SK-N-SH treated with all-trans-retinoic acid at 6 μM for 48 hours (cell line): Measurements from ENCODE around the gene CD83.

ENCODE experiments used
- ATAC-seq: fragments of 200-7000 bp; cut with Tn5 transposase; 3 replicates; pipeline ENCODE4 v1.9.1; 2020; ENCODE audit warnings: mild to moderate bottlenecking, moderate library complexity
- ARNTL ChIP-seq: fragments of 450-650 bp; formaldehyde crosslinking; IDR thresholded peaks from 2 replicates; pipeline ENCODE4 v1.5.0; 2020; ENCODE audit warnings: low read depth, mild to moderate bottlenecking, moderate library complexity, borderline replicate concordance
- BACH2 ChIP-seq: fragments of 250-450 bp; sonication (Bioruptor Pico); IDR thresholded peaks from 2 replicates; pipeline ENCODE4 v1.9.0; 2021; ENCODE audit warnings: mild to moderate bottlenecking, borderline replicate concordance
- CSDC2 ChIP-seq: fragments of 250-450 bp; sonication (Bioruptor Pico); IDR thresholded peaks from 2 replicates; pipeline ENCODE4 v1.5.0; 2020; ENCODE audit warnings: mild to moderate bottlenecking, moderate library complexity
- ESRRG ChIP-seq: fragments of 250-450 bp; sonication (Bioruptor Pico); IDR thresholded peaks from 2 replicates; pipeline ENCODE4 v1.6.1; 2021; ENCODE audit warnings: mild to moderate bottlenecking
- GLIS3 ChIP-seq: fragments of 250-450 bp; sonication (Bioruptor Pico); IDR thresholded peaks from 2 replicates; pipeline ENCODE4 v1.5.0; 2020; ENCODE audit warnings: mild to moderate bottlenecking, moderate library complexity
- ISL1 ChIP-seq: fragments of 250-450 bp; sonication (Bioruptor Pico); IDR thresholded peaks from 2 replicates; pipeline ENCODE4 v2.1.2; 2022; ENCODE audit warnings: mild to moderate bottlenecking, moderate library complexity
- OSR1 ChIP-seq: fragments of 250-450 bp; sonication (Bioruptor Pico); IDR thresholded peaks from 2 replicates; pipeline ENCODE4 v1.8.0; 2022; ENCODE audit warnings: moderate library complexity, mild to moderate bottlenecking, inconsistent platforms
- PPARA ChIP-seq: fragments of 250-450 bp; sonication (Bioruptor Pico); IDR thresholded peaks from 2 replicates; pipeline ENCODE4 v1.5.0; 2020; ENCODE audit warnings: mild to moderate bottlenecking, borderline replicate concordance
- RARB ChIP-seq: fragments of 250-450 bp; sonication (Bioruptor Pico); IDR thresholded peaks from 2 replicates; pipeline ENCODE4 v1.8.0; 2021; ENCODE audit warnings: mild to moderate bottlenecking, moderate library complexity
- SNAI2 ChIP-seq: fragments of 250-450 bp; sonication (Bioruptor Pico); IDR thresholded peaks from 2 replicates; pipeline ENCODE4 v1.5.0; 2020; ENCODE audit warnings: mild to moderate bottlenecking, moderate library complexity
- TCF4 ChIP-seq: fragments of 250-450 bp; sonication (Bioruptor Pico); IDR thresholded peaks from 2 replicates; pipeline ENCODE4 v1.8.0; 2021; ENCODE audit warnings: mild to moderate bottlenecking, moderate library complexity, borderline replicate concordance
- TOX ChIP-seq: fragments of 250-450 bp; sonication (Bioruptor Pico); IDR thresholded peaks from 2 replicates; pipeline ENCODE4 v1.8.0; 2021; ENCODE audit warnings: mild to moderate bottlenecking, moderate library complexity, borderline replicate concordance
- ZC3H10 ChIP-seq: fragments of 250-450 bp; sonication (Bioruptor Pico); IDR thresholded peaks from 2 replicates; pipeline ENCODE4 v1.5.1; 2021; ENCODE audit warnings: mild to moderate bottlenecking, moderate library complexity
- ZFP3 ChIP-seq: fragments of 250-450 bp; sonication (Bioruptor Pico); IDR thresholded peaks from 2 replicates; pipeline ENCODE4 v1.5.0; 2020; ENCODE audit warnings: mild to moderate bottlenecking, moderate library complexity
- ZFP30 ChIP-seq: fragments of 450-650 bp; formaldehyde crosslinking; IDR thresholded peaks from 2 replicates; pipeline ENCODE4 v1.5.0; 2022; ENCODE audit warnings: mild to moderate bottlenecking, moderate library complexity
- ZNF565 ChIP-seq: fragments of 450-650 bp; formaldehyde crosslinking; conservative IDR thresholded peaks from 2 replicates; pipeline ENCODE4 v1.5.0; 2020; ENCODE audit warnings: low read depth, mild to moderate bottlenecking, moderate library complexity
- ZNF8 ChIP-seq: fragments of 450-650 bp; formaldehyde crosslinking; IDR thresholded peaks from 2 replicates; pipeline ENCODE4 v1.5.0; 2020; ENCODE audit warnings: mild to moderate bottlenecking, moderate library complexity
- TF ChIP-seq, protein P1 (sequence below): fragments of 250-450 bp; sonication (Bioruptor Pico); IDR thresholded peaks from 2 replicates; pipeline ENCODE4 v1.5.1; 2021; ENCODE audit warnings: mild to moderate bottlenecking, moderate library complexity
- TF ChIP-seq, protein P2 (sequence below): fragments of 250-450 bp; sonication (Bioruptor Pico); IDR thresholded peaks from 2 replicates; pipeline ENCODE4 v1.8.0; 2021; ENCODE audit warnings: low read depth, mild to moderate bottlenecking, moderate library complexity, borderline replicate concordance
- TF ChIP-seq, protein P3 (sequence below): fragments of 250-450 bp; sonication (Bioruptor Pico); IDR thresholded peaks from 2 replicates; pipeline ENCODE4 v1.5.0; 2020; ENCODE audit warnings: mild to moderate bottlenecking, moderate library complexity
- TF ChIP-seq, protein P4 (sequence below): fragments of 250-450 bp; sonication (Bioruptor Pico); IDR thresholded peaks from 2 replicates; pipeline ENCODE4 v1.8.0; 2020; ENCODE audit warnings: mild to moderate bottlenecking, moderate library complexity, borderline replicate concordance
- TF ChIP-seq, protein P5 (sequence below): fragments of 250-450 bp; sonication (Bioruptor Pico); IDR thresholded peaks from 2 replicates; pipeline ENCODE4 v1.5.1; 2020; ENCODE audit warnings: low read depth, mild to moderate bottlenecking, moderate library complexity

CD83 gene

DNA sequence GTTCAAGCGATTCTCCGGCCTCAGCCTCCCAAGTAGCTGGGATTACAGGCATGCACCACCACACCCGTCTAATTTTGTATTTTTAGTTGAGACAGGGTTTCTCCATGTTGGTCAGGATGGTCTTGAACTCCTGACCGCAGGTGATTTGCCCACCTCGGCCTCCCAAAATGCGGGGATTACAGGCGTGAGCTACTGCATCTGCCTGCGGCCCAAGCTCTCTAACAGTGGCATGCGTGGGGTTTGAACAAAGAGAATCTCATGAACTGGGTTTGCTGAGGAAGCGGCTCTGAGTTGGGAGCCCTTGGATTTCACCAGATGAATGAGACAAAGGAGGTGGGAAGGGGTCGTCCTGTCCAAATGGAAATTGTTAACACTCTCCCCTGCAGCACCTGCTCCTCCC lies 33.2 kb upstream of the CD83 start:
- no peak for ATAC-seq
- TF ChIP-seq, protein P1, sequence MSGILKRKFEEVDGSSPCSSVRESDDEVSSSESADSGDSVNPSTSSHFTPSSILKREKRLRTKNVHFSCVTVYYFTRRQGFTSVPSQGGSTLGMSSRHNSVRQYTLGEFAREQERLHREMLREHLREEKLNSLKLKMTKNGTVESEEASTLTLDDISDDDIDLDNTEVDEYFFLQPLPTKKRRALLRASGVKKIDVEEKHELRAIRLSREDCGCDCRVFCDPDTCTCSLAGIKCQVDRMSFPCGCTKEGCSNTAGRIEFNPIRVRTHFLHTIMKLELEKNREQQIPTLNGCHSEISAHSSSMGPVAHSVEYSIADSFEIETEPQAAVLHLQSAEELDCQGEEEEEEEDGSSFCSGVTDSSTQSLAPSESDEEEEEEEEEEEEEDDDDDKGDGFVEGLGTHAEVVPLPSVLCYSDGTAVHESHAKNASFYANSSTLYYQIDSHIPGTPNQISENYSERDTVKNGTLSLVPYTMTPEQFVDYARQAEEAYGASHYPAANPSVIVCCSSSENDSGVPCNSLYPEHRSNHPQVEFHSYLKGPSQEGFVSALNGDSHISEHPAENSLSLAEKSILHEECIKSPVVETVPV (CRISPR knock-in tag): no peak
- TF ChIP-seq, protein P2, sequence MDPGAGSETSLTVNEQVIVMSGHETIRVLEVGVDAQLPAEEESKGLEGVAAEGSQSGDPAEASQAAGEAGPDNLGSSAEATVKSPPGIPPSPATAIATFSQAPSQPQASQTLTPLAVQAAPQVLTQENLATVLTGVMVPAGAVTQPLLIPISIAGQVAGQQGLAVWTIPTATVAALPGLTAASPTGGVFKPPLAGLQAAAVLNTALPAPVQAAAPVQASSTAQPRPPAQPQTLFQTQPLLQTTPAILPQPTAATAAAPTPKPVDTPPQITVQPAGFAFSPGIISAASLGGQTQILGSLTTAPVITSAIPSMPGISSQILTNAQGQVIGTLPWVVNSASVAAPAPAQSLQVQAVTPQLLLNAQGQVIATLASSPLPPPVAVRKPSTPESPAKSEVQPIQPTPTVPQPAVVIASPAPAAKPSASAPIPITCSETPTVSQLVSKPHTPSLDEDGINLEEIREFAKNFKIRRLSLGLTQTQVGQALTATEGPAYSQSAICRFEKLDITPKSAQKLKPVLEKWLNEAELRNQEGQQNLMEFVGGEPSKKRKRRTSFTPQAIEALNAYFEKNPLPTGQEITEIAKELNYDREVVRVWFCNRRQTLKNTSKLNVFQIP (CRISPR knock-in tag): no peak
- TF ChIP-seq CSDC2 (CRISPR knock-in tag) (no peak), SNAI2 (CRISPR knock-in tag) (no peak), RARB (CRISPR knock-in tag) (no peak), ZNF8 (CRISPR knock-in tag) (no peak), ZFP3 (CRISPR knock-in tag) (no peak), ZFP30 (CRISPR knock-in tag) (no peak), GLIS3 (no peak), TCF4 (CRISPR knock-in tag) (no peak), BACH2 (CRISPR knock-in tag) (no peak), PPARA (no peak), TOX (CRISPR knock-in tag) (no peak), ESRRG (CRISPR knock-in tag) (no peak), ZC3H10 (no peak), OSR1 (CRISPR knock-in tag) (no peak)
- TF ChIP-seq, protein P3, sequence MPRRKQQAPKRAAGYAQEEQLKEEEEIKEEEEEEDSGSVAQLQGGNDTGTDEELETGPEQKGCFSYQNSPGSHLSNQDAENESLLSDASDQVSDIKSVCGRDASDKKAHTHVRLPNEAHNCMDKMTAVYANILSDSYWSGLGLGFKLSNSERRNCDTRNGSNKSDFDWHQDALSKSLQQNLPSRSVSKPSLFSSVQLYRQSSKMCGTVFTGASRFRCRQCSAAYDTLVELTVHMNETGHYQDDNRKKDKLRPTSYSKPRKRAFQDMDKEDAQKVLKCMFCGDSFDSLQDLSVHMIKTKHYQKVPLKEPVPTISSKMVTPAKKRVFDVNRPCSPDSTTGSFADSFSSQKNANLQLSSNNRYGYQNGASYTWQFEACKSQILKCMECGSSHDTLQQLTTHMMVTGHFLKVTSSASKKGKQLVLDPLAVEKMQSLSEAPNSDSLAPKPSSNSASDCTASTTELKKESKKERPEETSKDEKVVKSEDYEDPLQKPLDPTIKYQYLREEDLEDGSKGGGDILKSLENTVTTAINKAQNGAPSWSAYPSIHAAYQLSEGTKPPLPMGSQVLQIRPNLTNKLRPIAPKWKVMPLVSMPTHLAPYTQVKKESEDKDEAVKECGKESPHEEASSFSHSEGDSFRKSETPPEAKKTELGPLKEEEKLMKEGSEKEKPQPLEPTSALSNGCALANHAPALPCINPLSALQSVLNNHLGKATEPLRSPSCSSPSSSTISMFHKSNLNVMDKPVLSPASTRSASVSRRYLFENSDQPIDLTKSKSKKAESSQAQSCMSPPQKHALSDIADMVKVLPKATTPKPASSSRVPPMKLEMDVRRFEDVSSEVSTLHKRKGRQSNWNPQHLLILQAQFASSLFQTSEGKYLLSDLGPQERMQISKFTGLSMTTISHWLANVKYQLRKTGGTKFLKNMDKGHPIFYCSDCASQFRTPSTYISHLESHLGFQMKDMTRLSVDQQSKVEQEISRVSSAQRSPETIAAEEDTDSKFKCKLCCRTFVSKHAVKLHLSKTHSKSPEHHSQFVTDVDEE (CRISPR knock-in tag): no peak

DNA sequence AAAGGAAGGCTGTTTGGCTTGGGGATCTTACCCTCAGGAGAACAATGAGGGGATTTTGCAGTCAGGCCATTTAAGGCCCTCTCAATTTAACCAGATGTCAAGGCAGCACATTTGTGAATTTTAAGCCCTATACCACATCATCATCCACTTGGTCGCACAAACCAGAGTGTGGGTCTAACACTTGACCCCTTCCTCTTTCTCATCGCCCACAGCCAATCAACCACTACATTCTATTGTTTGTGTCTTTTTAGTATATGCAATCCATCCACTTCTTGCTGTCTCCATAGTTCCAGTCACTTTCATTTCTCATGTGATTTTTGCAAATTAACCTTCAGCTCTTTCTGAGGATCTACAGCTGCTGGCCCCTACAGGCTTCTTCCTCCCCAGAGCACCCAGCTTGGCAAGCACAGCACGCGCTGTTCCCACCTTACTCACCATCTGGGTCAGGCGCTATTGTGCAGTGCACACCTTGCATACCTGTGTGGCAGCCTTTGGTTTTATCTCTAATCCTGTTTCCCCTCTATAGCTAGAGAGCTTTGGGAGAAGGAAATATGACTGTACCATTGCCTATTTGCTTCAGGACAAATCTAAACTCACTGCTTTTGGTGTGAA lies 32.3 kb upstream of the CD83 start:
- TF ChIP-seq, protein P2 (CRISPR knock-in tag): no peak
- TF ChIP-seq ESRRG (CRISPR knock-in tag): no peak
- no peak for TF ChIP-seq TCF4 (CRISPR knock-in tag)
- no peak for TF ChIP-seq OSR1 (CRISPR knock-in tag)
- no peak for TF ChIP-seq ZNF565 (CRISPR knock-in tag)
- TF ChIP-seq, protein P4, sequence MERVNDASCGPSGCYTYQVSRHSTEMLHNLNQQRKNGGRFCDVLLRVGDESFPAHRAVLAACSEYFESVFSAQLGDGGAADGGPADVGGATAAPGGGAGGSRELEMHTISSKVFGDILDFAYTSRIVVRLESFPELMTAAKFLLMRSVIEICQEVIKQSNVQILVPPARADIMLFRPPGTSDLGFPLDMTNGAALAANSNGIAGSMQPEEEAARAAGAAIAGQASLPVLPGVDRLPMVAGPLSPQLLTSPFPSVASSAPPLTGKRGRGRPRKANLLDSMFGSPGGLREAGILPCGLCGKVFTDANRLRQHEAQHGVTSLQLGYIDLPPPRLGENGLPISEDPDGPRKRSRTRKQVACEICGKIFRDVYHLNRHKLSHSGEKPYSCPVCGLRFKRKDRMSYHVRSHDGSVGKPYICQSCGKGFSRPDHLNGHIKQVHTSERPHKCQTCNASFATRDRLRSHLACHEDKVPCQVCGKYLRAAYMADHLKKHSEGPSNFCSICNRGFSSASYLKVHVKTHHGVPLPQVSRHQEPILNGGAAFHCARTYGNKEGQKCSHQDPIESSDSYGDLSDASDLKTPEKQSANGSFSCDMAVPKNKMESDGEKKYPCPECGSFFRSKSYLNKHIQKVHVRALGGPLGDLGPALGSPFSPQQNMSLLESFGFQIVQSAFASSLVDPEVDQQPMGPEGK (CRISPR knock-in tag): no peak
- no peak for TF ChIP-seq ZC3H10
- TF ChIP-seq, protein P5, sequence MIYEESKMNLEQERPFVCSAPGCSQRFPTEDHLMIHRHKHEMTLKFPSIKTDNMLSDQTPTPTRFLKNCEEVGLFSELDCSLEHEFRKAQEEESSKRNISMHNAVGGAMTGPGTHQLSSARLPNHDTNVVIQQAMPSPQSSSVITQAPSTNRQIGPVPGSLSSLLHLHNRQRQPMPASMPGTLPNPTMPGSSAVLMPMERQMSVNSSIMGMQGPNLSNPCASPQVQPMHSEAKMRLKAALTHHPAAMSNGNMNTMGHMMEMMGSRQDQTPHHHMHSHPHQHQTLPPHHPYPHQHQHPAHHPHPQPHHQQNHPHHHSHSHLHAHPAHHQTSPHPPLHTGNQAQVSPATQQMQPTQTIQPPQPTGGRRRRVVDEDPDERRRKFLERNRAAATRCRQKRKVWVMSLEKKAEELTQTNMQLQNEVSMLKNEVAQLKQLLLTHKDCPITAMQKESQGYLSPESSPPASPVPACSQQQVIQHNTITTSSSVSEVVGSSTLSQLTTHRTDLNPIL (CRISPR knock-in tag): no peak
- no peak for TF ChIP-seq ARNTL (CRISPR knock-in tag)
- TF ChIP-seq RARB (CRISPR knock-in tag): no peak
- TF ChIP-seq, protein P3 (CRISPR knock-in tag): no peak
- no peak for TF ChIP-seq SNAI2 (CRISPR knock-in tag)
- TF ChIP-seq ZNF8 (CRISPR knock-in tag): no peak
- no peak for TF ChIP-seq TOX (CRISPR knock-in tag)
- no peak for TF ChIP-seq CSDC2 (CRISPR knock-in tag)
- TF ChIP-seq ISL1 (CRISPR knock-in tag): no peak
- no peak for TF ChIP-seq ZFP30 (CRISPR knock-in tag)
- TF ChIP-seq GLIS3: no peak
- TF ChIP-seq BACH2 (CRISPR knock-in tag): no peak
- ATAC-seq: no peak
